Measurements from ENCODE around the gene PTPN23. TPM values are rescaled to one million over a fixed set of nuclear protein-coding genes. Genes with fewer than 3 reads are reported as not detected.
A peak's percentile ranks its signal among the peaks of the same experiment; 100 is the strongest.
"Not testable (repeated sequence)": the region's sequence is repeated elsewhere in the genome, so short reads cannot be mapped to it uniquely, and the experiment has no call there.

The PTPN23 gene
- total RNA-seq, 1 experiment from 2014 or later, result 7.4 TPM

GRCh38 chr3:47359323-47359722 is 21.5 kb upstream of the PTPN23 start:
- H3K4me3 ChIP-seq, result no peak overlapping the region
- H3K4me1 ChIP-seq, result no peaks in the 10 kb centered on the region
- H3K27ac ChIP-seq, result no peak overlapping the region
- H3K27me3 ChIP-seq, result no peaks in the 10 kb centered on the region
- no peaks in the 10 kb centered on the region; the same call in 1 of the 2 replicates for H3K9me3 ChIP-seq (replicated peaks)
- no peak for DNase-seq
- no peaks in the 10 kb centered on the region for H3K36me3 ChIP-seq

- not testable (repeated sequence) for DNase-seq; H3K9me3 ChIP-seq (replicated peaks); H3K4me1 ChIP-seq; H3K36me3 ChIP-seq; H3K27me3 ChIP-seq; H3K4me3 ChIP-seq; H3K27ac ChIP-seq
Measured at GRCh38 chr3:47360110-47360517, 20.7 kb upstream of the PTPN23 start.

DNA sequence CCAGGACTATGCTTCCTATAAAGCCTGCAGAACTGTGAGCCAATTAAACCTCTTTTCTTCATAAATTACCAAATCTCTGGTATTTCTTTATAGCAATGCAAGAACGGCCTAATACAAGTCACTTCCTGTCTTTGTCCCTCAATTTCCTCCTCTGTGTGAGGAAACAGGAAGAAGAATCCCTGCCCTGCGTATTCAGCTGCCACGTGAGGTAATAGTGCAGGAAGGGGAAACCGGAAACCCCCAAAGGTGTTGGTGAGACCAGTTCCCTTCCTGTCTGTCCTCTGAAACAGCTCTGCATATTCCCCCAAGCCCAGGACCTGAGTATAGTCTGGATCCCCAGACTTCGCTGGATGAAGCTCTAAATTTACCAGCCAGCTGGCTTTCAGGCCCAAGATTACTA is 18.1 kb upstream of the PTPN23 start:
- no peaks in the 10 kb centered on the region for H3K36me3 ChIP-seq
- no peaks in the 10 kb centered on the region; the same call in 1 of the 2 replicates for H3K9me3 ChIP-seq (replicated peaks)
- peak; percentile 15 to 20 for DNase-seq
- H3K4me3 ChIP-seq, result no peak overlapping the region
- peaks cover 5% of the 10 kb centered on the region; the same call in 1 of the 2 replicates for H3K4me1 ChIP-seq
- H3K27me3 ChIP-seq, result no peaks in the 10 kb centered on the region
- no peak overlapping the region for H3K27ac ChIP-seq

DNA sequence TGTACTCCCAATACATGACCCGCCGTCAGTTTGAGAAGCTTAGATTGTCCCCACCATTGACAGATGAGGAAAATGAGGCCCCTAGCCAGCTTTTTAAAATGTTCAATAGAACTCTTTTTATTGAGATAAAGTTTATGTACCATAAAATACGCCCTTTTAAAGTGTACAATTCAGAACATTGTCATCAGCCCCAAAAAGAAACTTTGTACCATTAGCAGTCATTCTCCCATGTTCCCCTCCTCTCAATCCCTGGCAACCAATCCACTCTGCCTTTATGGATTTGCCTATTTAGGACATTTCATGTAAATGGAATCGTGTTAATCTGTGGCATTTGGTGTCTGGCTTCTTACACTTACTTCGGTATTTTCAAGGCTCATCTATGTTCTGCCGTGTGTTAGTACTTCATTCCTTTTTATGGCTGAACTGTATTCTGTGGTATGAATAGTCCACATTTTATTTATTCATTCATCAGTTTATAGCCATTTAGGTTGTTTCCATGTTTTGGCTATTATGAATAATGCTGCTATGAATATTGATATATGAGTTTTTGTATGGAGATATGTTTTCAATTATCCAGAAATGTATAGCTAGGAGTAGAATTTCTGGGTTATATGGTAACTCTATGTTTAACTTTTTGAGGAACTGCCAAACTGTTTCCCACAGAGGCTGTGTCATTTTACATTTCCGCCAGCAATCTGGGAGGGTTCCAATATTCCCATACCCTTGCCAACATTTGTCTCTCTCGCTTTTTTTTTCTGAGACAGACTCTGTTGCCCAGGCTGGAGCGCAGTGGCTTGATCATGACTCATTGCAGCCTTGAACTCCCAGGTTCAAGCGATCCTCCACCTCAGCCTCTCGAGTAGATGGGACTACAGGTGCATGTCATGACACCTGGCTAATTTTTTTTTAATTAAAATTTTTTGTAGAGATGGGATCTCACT is 15.3 kb upstream of the PTPN23 start:
- Histone ChIP-seq H3K36me3 (no peaks in the 10 kb centered on the region), H3K27me3 (no peaks in the 10 kb centered on the region), H3K9me3 (replicated peaks) (no peaks in the 10 kb centered on the region), H3K27ac (no peak overlapping the region), H3K4me3 (no peak overlapping the region), H3K4me1 (peaks cover 5% of the 10 kb centered on the region; the same call in 1 of the 2 replicates)
- DNase-seq, result peak in 1 of 2 experiments; percentile 44

GRCh38 chr3:47366833-47367232 is 14.0 kb upstream of the PTPN23 start:
- peaks cover 5% of the 10 kb centered on the region; the same call in 1 of the 2 replicates for H3K4me1 ChIP-seq
- no peak overlapping the region for H3K27ac ChIP-seq
- no peaks in the 10 kb centered on the region for H3K9me3 ChIP-seq (replicated peaks)
- DNase-seq, result no peak
- no peaks in the 10 kb centered on the region for H3K36me3 ChIP-seq
- no peaks in the 10 kb centered on the region for H3K27me3 ChIP-seq
- no peak overlapping the region for H3K4me3 ChIP-seq

DNA sequence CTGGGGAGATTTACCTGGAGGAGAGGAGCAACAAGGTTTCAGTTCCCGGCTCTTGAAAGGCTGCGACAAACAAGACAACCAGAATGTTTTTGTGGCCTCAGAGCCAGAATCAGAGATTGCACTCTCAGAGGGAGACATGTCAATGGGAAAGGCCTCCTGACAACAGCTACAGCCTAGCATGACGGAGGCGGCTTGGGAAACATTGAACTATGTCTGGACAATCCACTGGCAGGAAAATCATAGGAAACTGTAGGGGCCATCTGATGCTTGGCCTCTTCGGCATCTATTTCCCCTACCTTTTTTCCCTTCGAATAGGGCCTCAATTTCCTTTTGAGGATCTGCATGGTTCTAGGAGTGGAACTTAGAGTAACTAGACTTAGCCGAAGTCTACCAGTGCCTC is 13.2 kb upstream of the PTPN23 start:
- Histone ChIP-seq H3K9me3 (replicated peaks) (no peaks in the 10 kb centered on the region), H3K27me3 (no peaks in the 10 kb centered on the region), H3K27ac (no peak overlapping the region), H3K36me3 (no peaks in the 10 kb centered on the region), H3K4me1 (peaks cover 5% of the 10 kb centered on the region; the same call in 1 of the 2 replicates), H3K4me3 (no peak overlapping the region)
- DNase-seq, result no peak

- not testable (repeated sequence) for H3K4me1 ChIP-seq; H3K27me3 ChIP-seq; H3K36me3 ChIP-seq; H3K27ac ChIP-seq; DNase-seq; H3K9me3 ChIP-seq (replicated peaks); H3K4me3 ChIP-seq
Measured at GRCh38 chr3:47370020-47370419, 10.8 kb upstream of the PTPN23 start.

DNA sequence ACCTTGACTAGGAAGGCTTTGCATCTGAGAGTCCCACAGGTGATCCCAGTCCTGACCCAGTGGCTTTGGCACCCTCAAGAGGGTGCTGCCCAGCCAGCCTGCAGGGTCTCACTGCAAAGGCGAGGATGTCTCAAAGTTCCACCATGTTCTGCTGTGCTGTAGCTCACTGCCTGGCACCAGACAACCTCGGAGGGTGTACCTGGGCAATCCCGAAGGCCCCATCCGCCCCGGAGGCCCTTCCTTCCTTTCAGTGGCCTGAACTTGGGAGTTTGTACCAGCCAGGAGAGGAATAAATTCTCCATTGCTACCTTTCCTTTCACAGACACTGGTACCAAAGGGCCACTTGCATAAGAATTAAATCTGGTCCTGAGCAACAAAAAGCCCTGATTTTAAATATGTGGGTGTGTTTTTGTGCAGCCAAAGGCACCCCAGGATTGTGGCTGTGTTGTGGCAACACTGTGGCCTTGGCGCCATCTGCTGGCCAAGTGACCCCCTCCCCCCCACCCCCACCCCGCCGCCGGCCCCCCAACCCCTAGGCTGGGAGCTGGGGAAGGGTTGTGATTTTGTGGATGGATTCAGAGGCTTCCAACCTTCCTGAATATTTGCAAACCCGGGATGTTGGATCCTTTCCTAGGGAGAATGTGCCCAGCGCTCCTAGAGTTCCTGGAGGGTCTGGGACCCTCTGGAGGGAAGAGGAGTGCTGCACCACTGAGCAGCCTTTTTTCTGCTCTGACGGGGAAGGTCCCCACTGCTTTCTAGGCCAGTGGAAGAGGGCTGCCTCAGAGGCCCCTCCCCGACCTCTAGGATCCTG is 9.7 kb upstream of the PTPN23 start:
- Histone ChIP-seq H3K27ac (no peak overlapping the region), H3K27me3 (no peaks in the 10 kb centered on the region), H3K36me3 (no peaks in the 10 kb centered on the region), H3K4me3 (no peak overlapping the region), H3K9me3 (replicated peaks) (no peaks in the 10 kb centered on the region), H3K4me1 (no peaks in the 10 kb centered on the region)
- DNase-seq, result peak; percentile 18 to 40

DNA sequence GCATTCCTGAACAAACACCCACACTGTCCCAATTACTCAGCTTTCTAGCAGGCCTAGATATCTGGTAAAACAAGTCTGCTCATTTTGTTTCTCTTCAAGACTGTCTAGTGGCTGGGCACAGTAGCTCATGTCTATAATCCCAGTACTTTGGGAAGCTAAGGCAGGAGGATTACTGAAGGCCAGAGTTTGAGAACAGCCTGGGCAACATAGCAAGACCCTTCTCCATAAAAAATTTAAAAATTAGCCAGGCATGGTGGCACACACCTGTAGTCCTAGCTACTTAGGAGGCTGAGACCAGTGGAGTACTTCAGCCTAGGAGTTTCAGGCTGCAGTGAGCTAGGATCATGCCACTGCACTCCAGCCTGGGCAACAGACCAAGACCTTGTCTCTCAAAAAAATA is 6.2 kb upstream of the PTPN23 start:
- Histone ChIP-seq H3K4me3 (no peak overlapping the region), H3K27ac (no peak overlapping the region), H3K36me3 (no peaks in the 10 kb centered on the region), H3K4me1 (peaks cover 1% of the 10 kb centered on the region; the same call in 1 of the 2 replicates), H3K9me3 (replicated peaks) (no peaks in the 10 kb centered on the region), H3K27me3 (no peaks in the 10 kb centered on the region)
- no peak for DNase-seq

DNA sequence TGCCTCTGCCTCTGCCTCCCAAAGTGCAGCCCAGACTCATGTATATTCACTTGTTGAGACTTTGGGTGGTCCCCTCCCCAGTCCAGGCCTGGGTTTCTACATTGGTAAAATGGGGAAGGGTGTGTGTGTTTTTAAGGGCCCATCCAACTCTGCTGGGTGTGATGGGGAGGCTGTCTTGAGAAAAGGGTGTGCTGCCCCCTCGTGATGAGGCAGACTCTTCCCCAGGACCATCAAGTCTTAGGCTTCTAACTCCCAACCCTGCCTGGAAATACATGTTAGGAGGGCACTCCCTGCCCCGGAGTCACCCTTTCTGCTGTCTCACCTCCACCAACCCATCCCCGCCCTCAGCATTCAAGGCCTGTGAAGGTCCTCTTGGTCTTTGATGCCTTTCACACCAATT is 4.4 kb upstream of the PTPN23 start:
- no peak overlapping the region for H3K4me3 ChIP-seq
- peaks cover 4% of the 10 kb centered on the region; the same call in 1 of the 2 replicates for H3K4me1 ChIP-seq
- no peaks in the 10 kb centered on the region for H3K27me3 ChIP-seq
- no peak for DNase-seq
- no peaks in the 10 kb centered on the region for H3K9me3 ChIP-seq (replicated peaks)
- H3K36me3 ChIP-seq, result no peaks in the 10 kb centered on the region
- no peak overlapping the region for H3K27ac ChIP-seq

- Histone ChIP-seq H3K27ac (no peak overlapping the region), H3K9me3 (replicated peaks) (no peaks in the 10 kb centered on the region), H3K4me3 (no peak overlapping the region), H3K4me1 (peaks cover 4% of the 10 kb centered on the region; the same call in 1 of the 2 replicates), H3K27me3 (no peaks in the 10 kb centered on the region), H3K36me3 (no peaks in the 10 kb centered on the region)
- DNase-seq, result no peak
Measured at GRCh38 chr3:47377186-47377585, 3.6 kb upstream of the PTPN23 start.

- DNase-seq, result no peak
- Histone ChIP-seq H3K27ac (no peak overlapping the region), H3K4me3 (no peak overlapping the region), H3K36me3 (no peaks in the 10 kb centered on the region), H3K9me3 (replicated peaks) (no peaks in the 10 kb centered on the region), H3K27me3 (no peaks in the 10 kb centered on the region), H3K4me1 (peaks cover 4% of the 10 kb centered on the region; the same call in 1 of the 2 replicates)
Measured at GRCh38 chr3:47378869-47379268, 2.0 kb upstream of the PTPN23 start.

DNA sequence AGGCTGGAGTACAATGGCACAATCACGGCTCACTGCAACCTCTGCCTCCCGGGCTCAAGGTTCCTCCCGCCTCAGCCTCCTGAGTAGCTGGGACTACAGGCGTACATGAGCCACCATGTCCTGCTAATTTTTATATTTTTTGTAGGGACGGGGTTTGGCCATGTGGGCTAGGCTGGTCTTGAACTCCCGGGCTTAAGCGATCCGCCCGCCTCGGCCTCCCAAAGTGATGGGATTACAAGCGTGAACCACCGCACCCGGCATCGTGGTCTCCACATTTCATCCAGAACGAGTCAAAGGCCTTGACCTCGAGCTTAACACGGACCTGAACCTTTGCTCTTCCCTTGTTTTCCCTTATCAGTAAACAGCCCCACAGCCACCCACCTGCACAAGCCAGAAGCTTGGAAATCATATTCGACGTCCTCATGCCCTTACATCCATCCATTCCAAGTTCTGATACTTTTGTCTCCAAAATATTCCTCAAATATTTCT is 1.4 kb upstream of the PTPN23 start:
- Histone ChIP-seq H3K36me3 (no peaks in the 10 kb centered on the region), H3K27ac (no peak overlapping the region), H3K27me3 (no peaks in the 10 kb centered on the region), H3K4me3 (peak overlapping the region; percentile 89), H3K4me1 (peaks cover 4% of the 10 kb centered on the region; the same call in 1 of the 2 replicates), H3K9me3 (replicated peaks) (no peaks in the 10 kb centered on the region)
- DNase-seq, result no peak

DNA sequence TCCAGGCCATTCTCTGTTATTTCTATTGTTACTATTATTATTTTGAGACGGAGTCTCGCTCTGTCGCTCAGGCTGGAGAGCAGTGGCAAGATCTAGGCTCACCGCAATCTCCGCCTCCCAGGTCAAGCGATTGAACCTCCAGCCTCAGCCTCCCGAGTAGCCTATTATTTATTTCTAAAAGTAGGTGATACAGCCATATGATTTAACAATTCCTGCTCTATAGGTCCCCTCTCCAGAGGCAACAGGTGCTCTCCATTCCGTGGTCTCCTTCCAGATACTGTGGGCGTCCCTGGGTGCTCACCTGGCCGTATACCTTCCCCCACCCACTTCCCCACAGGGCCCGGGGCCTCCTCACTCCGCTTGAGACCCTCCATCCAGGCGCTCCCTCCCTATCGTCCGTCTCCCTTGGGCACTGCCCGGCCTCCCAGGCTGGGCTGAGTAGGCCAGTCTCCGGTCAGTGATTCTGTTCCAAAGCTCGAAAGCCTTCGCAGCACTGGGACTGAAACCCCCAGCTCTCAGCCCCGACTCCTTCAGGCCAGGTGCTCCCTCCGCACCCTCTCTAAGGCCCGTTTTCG is 708 bp upstream of the PTPN23 start:
- DNase-seq, result no peak
- H3K27me3 ChIP-seq, result no peaks in the 10 kb centered on the region
- H3K9me3 ChIP-seq (replicated peaks), result no peaks in the 10 kb centered on the region
- peak overlapping the region; percentile 88 for H3K27ac ChIP-seq
- peaks cover 4% of the 10 kb centered on the region; the same call in 1 of the 2 replicates for H3K4me1 ChIP-seq
- H3K4me3 ChIP-seq, result peak overlapping the region; percentile 89
- no peaks in the 10 kb centered on the region for H3K36me3 ChIP-seq

All from SJCRH30 (cell line).